Stimulated activated CD4-positive, alpha-beta T cell treated with anti-CD3 and anti-CD28 coated beads, Interleukin-2, amount 100 ng/mL, for 4 hours (primary cell): ENCODE measurements around the gene ZSCAN21.

Experiments
- DNase-seq: peaks from one replicate; pipeline ENCODE4 v3.0.0-alpha.2; 2020; ENCODE audit warnings: low read depth

The ZSCAN21 gene

GRCh38 chr7:100027197-100027596, 22.4 kb upstream of the ZSCAN21 start:
- no peak for DNase-seq

GRCh38 chr7:100029596-100029995, 20.0 kb upstream of the ZSCAN21 start:
- DNase-seq, result no peak

- no peak for DNase-seq
These were observed 16.0 kb upstream of the ZSCAN21 start for GRCh38 chr7:100033526-100033925.

- DNase-seq, result no peak
These were observed 14.6 kb upstream of the ZSCAN21 start for GRCh38 chr7:100034871-100035510.

GRCh38 chr7:100035876-100036275, 13.7 kb upstream of the ZSCAN21 start:
- DNase-seq, result no peak

GRCh38 chr7:100038326-100038725, 11.2 kb upstream of the ZSCAN21 start:
- DNase-seq, result no peak

GRCh38 chr7:100040575-100040974, 9.0 kb upstream of the ZSCAN21 start:
- DNase-seq, result no peak

GRCh38 chr7:100044718-100045117, 4.9 kb upstream of the ZSCAN21 start:
- DNase-seq, result no peak

- DNase-seq, result no peak
These were observed 894 bp upstream of the ZSCAN21 start for GRCh38 chr7:100048680-100049079.

- no peak for DNase-seq
These were observed 2.0 kb downstream of the ZSCAN21 start for GRCh38 chr7:100051611-100052010.

GRCh38 chr7:100053215-100053614, 3.6 kb downstream of the ZSCAN21 start:
- DNase-seq, result peak; percentile 3

GRCh38 chr7:100057006-100057405, 7.4 kb downstream of the ZSCAN21 start:
- no peak for DNase-seq

- no peak for DNase-seq
These were observed 9.7 kb downstream of the ZSCAN21 start for GRCh38 chr7:100059251-100059739.

GRCh38 chr7:100061518-100062193, 12.1 kb downstream of the ZSCAN21 start:
- DNase-seq, result no peak

GRCh38 chr7:100063376-100063775, 13.8 kb downstream of the ZSCAN21 start:
- DNase-seq, result no peak

GRCh38 chr7:100064162-100064561, 14.6 kb downstream of the ZSCAN21 start:
- no peak for DNase-seq

GRCh38 chr7:100065452-100066186, 16.0 kb downstream of the ZSCAN21 start:
- no peak for DNase-seq

GRCh38 chr7:100066953-100067352, 17.4 kb downstream of the ZSCAN21 start:
- DNase-seq, result no peak

GRCh38 chr7:100069991-100070390, 20.4 kb downstream of the ZSCAN21 start:
- no peak for DNase-seq

GRCh38 chr7:100071018-100071723, 21.6 kb downstream of the ZSCAN21 start:
- no peak for DNase-seq

GRCh38 chr7:100072462-100072861, 22.9 kb downstream of the ZSCAN21 start:
- no peak for DNase-seq

GRCh38 chr7:100074841-100075240, 25.3 kb downstream of the ZSCAN21 start:
- DNase-seq, result no peak
